ENCODE measurements around the gene HPN.

Gene HPN

DNA sequence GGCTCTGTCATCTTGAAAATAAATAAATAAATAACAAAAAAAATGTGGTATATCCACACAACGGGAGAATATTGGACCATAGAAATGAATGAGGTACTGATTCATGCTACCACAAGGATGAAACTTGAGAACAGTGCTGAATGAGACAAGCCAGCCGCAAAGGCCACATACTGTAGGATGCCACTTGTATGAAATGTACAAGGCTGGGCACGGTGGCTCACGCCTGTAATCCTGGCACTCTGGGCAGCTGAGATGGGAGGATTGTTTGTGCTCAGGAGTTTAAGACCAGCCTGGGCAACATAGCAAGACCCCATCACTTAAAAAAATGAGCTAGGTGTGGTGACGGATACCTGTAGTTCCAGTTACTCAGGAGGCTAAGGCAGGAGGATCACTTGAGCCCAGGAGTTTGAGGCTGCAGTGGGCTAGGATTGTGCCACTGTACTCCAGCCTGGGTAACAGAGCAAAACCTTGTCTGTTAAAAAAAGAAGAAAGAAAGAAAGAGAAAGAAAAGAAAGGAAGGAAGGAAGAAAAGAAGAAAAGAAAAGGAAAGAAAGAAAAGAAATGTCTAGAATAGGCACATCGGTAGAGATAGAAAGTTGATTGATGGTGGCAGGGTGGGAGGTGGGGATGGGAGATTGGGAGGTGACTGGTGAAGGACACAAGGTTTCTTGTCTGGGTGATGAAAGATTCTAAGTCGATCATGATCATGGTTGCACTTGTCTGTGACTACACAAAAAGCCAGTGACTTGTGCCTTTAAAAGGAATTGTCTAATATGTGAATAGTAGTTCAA is 20.3 kb downstream of the HPN start:
- DNase-seq (ENCODE audit: low read depth in 2 of 2) = no peak

DNA sequence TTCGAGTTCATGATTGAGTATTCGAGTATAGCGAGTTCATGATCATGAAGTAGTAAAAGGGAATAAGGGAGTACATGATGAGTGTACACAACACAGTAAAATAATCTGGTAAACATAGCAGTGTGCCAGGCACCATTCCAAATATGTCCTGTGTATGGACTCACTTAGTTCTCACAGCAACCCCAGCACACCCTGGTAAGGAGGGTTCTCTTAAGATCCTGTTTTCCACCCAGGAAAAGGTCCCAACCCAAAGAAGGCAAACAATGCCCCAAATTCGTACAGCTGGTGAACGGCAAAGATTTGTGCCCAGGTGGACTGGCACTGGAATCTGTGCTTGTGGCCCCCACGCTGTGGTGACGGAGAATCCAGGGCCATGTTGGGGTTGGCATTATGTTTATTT is 21.4 kb downstream of the HPN start:
- no peak for DNase-seq (ENCODE audit: low read depth in 2 of 2)

- DNase-seq (ENCODE audit: low read depth in 2 of 2) = peak in 1 of 2 donors; percentile 22
Observed at GRCh38 chr19:35063940-35064818, 22.7 kb downstream of the HPN start.

GRCh38 chr19:35065574-35065973 is 24.1 kb downstream of the HPN start:
- no peak for DNase-seq (ENCODE audit: low read depth in 2 of 2)

GRCh38 chr19:35066121-35066520 is 24.6 kb downstream of the HPN start:
- DNase-seq (ENCODE audit: low read depth in 2 of 2) = no peak

- peak; percentile 86 to 90 for DNase-seq (ENCODE audit: low read depth in 2 of 2)
Observed at GRCh38 chr19:35066691-35067563, 25.4 kb downstream of the HPN start.

GRCh38 chr19:35068941-35069634 is 27.6 kb downstream of the HPN start:
- DNase-seq (ENCODE audit: low read depth in 2 of 2) = no peak

GRCh38 chr19:35069696-35070095 is 28.2 kb downstream of the HPN start:
- no peak for DNase-seq (ENCODE audit: low read depth in 2 of 2)

GRCh38 chr19:35070471-35070870 is 28.9 kb downstream of the HPN start:
- no peak for DNase-seq (ENCODE audit: low read depth in 2 of 2)

DNA sequence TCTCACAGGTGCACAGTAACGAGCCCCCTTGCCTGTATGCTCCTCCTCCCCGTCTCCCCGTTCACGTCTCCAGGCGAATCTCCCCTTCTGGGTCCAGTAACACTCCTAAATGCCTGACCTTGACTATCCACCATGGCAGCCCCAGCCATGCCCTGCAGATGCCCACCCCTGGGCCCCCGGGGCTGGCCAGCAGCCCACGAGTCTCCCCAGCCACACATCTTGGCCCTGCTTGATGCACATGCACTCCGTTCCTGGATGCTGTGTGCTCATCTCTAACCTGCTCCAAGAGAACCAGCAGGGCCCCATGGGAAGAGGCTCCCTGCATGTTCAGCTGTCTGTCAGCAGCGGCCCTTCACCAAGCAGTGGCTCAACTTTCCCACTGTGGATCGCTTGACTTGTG is 32.0 kb downstream of the HPN start:
- no peak for DNase-seq (ENCODE audit: low read depth in 2 of 2)

DNA sequence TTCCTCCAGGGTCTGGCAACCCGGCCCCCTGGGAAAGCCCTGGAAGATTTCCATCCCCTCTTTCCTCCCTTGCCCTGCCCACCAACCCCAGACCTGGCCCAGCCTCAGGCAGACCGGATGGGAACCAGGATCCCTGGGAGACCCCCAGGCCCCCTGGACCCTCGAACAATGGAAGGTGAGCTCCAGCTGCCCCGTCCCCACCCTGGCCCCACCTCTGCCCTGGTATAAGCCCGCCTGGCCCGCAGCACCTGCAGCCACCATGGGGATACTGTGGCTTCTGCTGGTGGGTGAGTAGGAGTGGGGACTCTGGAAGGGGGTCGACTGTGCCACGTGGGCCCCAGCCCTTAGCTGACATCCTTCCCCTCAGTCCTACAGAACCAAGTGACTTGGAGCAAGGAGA is 32.4 kb downstream of the HPN start:
- no peak for DNase-seq (ENCODE audit: low read depth in 2 of 2)

GRCh38 chr19:35074426-35075201 is 33.1 kb downstream of the HPN start:
- DNase-seq (ENCODE audit: low read depth in 2 of 2) = no peak

- no peak for DNase-seq (ENCODE audit: low read depth in 2 of 2)
Observed at GRCh38 chr19:35075202-35076025, 33.9 kb downstream of the HPN start.

DNA sequence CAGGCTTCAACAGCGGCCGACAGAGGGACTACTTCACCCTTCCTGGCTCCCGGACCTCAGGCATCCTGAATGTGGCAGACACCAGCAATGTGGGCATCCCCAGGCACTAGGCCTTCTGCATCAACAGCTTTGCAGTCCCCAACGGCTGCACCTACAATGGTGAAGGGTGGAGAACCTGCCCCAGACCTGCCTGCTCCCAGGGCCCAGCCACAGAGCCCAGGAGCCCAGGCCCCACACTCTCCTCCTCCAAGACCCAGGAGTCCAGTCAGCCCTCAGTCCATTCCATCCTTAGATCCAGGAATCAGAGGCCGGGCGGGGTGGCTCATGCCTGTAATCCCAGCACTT is 34.5 kb downstream of the HPN start:
- no peak for DNase-seq (ENCODE audit: low read depth in 2 of 2)

- DNase-seq (ENCODE audit: low read depth in 2 of 2) = no peak
Observed at GRCh38 chr19:35076657-35077056, 35.1 kb downstream of the HPN start.

GRCh38 chr19:35077411-35078223 is 36.1 kb downstream of the HPN start:
- no peak for DNase-seq (ENCODE audit: low read depth in 2 of 2)

- DNase-seq (ENCODE audit: low read depth in 2 of 2) = no peak
Observed at GRCh38 chr19:35079826-35080225, 38.3 kb downstream of the HPN start.

- DNase-seq (ENCODE audit: low read depth in 2 of 2) = no peak
Observed at GRCh38 chr19:35080613-35081170, 39.2 kb downstream of the HPN start.

DNA sequence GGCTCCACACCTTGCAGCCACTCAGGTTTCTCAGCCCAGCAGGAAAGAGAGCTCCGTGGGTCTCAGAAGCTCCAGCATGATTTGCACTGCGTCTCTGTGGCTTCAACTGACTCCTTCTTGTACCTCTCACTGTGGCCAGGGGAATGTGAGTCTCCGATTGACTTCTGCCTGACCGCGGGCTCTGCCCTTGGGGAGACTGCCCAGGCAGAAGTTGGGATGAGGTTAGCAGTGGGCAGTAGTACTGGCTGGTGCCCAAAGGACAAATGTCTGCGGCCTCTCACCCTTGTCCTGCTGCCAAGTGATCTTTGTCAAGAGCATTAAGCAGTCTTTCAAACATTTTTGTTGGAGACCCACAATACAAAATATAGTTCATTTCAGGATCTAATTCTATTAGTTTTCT is 39.7 kb downstream of the HPN start:
- DNase-seq (ENCODE audit: low read depth in 2 of 2) = no peak

Measured in stimulated activated CD4-positive, alpha-beta T cell treated with anti-CD3 and anti-CD28 coated beads, Interleukin-15, amount 100 ng/mL, for 48 hours (primary cell).